Measurements from ENCODE around the gene ZNF578. TPM values are rescaled to one million over a fixed set of nuclear protein-coding genes. Genes with fewer than 3 reads are reported as not detected.
"Not testable (repeated sequence)": the region's sequence is repeated elsewhere in the genome, so short reads cannot be mapped to it uniquely, and the experiment has no call there.

The ZNF578 gene
- total RNA-seq, 1 donor from 2014 or later: 2.4 TPM

GRCh38 chr19:52535771-52536447, 82.6 kb downstream of the ZNF578 start:
- TF ChIP-seq CTCF (IDR thresholded peaks at IDR 0.05; ENCODE audit: borderline replicate concordance): peak; percentile 50
- DNase-seq: peak; percentile 94
- Histone ChIP-seq H3K4me1 (peaks cover 42% of the 10 kb centered on the region), H3K36me3 (peaks cover 29% of the 10 kb centered on the region), H3K4me3 (peak overlapping the region; percentile 71), H3K27me3 (ENCODE audit: low read depth) (no peaks in the 10 kb centered on the region), H3K27ac (replicated peaks) (peak overlapping the region; percentile 82), H3K9me3 (replicated peaks) (no peaks in the 10 kb centered on the region)
- intact Hi-C loops (cut with micrococcal nuclease): no loop called here

GRCh38 chr19:52536448-52536800, 83.1 kb downstream of the ZNF578 start:
- peaks cover 42% of the 10 kb centered on the region for H3K4me1 ChIP-seq
- H3K27me3 ChIP-seq (ENCODE audit: low read depth): no peaks in the 10 kb centered on the region
- peaks cover 30% of the 10 kb centered on the region for H3K36me3 ChIP-seq
- H3K9me3 ChIP-seq (replicated peaks): no peaks in the 10 kb centered on the region
- no peak for TF ChIP-seq CTCF (IDR thresholded peaks at IDR 0.05; ENCODE audit: borderline replicate concordance)
- H3K27ac ChIP-seq (replicated peaks): peak overlapping the region; percentile 82
- H3K4me3 ChIP-seq: peak overlapping the region; percentile 71
- DNase-seq: no peak
- intact Hi-C loops (cut with micrococcal nuclease): no loop called here

GRCh38 chr19:52538815-52539214, 85.5 kb downstream of the ZNF578 start:
- H3K4me3 ChIP-seq; intact Hi-C loops (cut with micrococcal nuclease); H3K27ac ChIP-seq (replicated peaks); H3K9me3 ChIP-seq (replicated peaks); DNase-seq; H3K27me3 ChIP-seq (ENCODE audit: low read depth): not testable (repeated sequence)
- H3K4me1 ChIP-seq: peaks cover 33% of the 10 kb centered on the region
- H3K36me3 ChIP-seq: peaks cover 34% of the 10 kb centered on the region

- peaks cover 48% of the 10 kb centered on the region for H3K36me3 ChIP-seq
- H3K27ac ChIP-seq (replicated peaks); H3K27me3 ChIP-seq (ENCODE audit: low read depth); H3K9me3 ChIP-seq (replicated peaks); H3K4me3 ChIP-seq; DNase-seq; intact Hi-C loops (cut with micrococcal nuclease): not testable (repeated sequence)
- H3K4me1 ChIP-seq: peaks cover 14% of the 10 kb centered on the region
These were observed 87.8 kb downstream of the ZNF578 start for GRCh38 chr19:52541176-52541575.

DNA sequence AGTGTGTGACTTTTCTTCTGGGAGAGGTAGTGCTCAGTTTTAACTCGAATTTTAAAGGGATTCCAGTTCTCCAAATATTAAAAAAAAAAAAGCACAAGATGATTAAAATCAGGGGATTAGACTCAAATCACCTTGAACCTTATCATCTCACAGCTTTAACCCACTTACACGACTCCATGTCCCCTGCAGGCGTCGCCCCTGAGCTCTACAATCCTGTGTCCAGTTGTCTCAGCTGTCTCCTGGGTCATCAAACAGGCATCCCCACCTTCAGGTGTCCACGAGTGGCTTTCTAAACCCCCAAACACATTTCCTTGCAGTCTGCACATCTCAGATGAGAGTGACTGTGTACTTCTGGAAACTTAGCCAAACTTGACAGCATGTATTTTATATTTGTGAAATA, 88.3 kb downstream of the ZNF578 start:
- Histone ChIP-seq H3K36me3 (peaks cover 52% of the 10 kb centered on the region), H3K4me1 (peaks cover 9% of the 10 kb centered on the region), H3K9me3 (replicated peaks) (no peaks in the 10 kb centered on the region), H3K27ac (replicated peaks) (no peak overlapping the region), H3K27me3 (ENCODE audit: low read depth) (no peaks in the 10 kb centered on the region), H3K4me3 (no peak overlapping the region)
- intact Hi-C loops (cut with micrococcal nuclease): no loop called here
- no peak for TF ChIP-seq CTCF (IDR thresholded peaks at IDR 0.05; ENCODE audit: borderline replicate concordance)
- DNase-seq: no peak

- peak overlapping the region; percentile 17 for H3K4me3 ChIP-seq
- H3K9me3 ChIP-seq (replicated peaks); H3K4me1 ChIP-seq; H3K27me3 ChIP-seq (ENCODE audit: low read depth); intact Hi-C loops (cut with micrococcal nuclease); DNase-seq: not testable (repeated sequence)
- peak overlapping the region; percentile 37 for H3K27ac ChIP-seq (replicated peaks)
- peaks cover 61% of the 10 kb centered on the region for H3K36me3 ChIP-seq
These were observed 89.2 kb downstream of the ZNF578 start for GRCh38 chr19:52542541-52542940.

- H3K27ac ChIP-seq (replicated peaks): peak overlapping the region; percentile 37
- peaks cover 67% of the 10 kb centered on the region for H3K36me3 ChIP-seq
- peak overlapping the region; percentile 17 for H3K4me3 ChIP-seq
These were observed 89.8 kb downstream of the ZNF578 start for GRCh38 chr19:52542984-52543664.

More at GRCh38 chr19:52542984-52543664, 89.8 kb downstream of the ZNF578 start:
- TF ChIP-seq CTCF (IDR thresholded peaks at IDR 0.05; ENCODE audit: borderline replicate concordance): no peak
- no peak for DNase-seq
- Histone ChIP-seq H3K9me3 (replicated peaks) (peaks cover under 1% of the 10 kb centered on the region), H3K4me1 (peaks cover 5% of the 10 kb centered on the region), H3K27me3 (ENCODE audit: low read depth) (no peaks in the 10 kb centered on the region)
- intact Hi-C loops (cut with micrococcal nuclease): no loop called here

All from left ventricle myocardium inferior (tissue), 1 donor.